HG03103 (cell line): ENCODE measurements around the gene SORL1.
"Not testable (repeated sequence)": the region's sequence is repeated elsewhere in the genome, so short reads cannot be mapped to it uniquely, and the experiment has no call there.

Experiments
- ATAC-seq: cut with Tn5 transposase; IDR thresholded peaks from one replicate; pipeline ENCODE4 v1.9.1; 2021; ENCODE audit warnings: low read depth; ENCODE audit not compliant: unreplicated experiment

SORL1 gene

DNA sequence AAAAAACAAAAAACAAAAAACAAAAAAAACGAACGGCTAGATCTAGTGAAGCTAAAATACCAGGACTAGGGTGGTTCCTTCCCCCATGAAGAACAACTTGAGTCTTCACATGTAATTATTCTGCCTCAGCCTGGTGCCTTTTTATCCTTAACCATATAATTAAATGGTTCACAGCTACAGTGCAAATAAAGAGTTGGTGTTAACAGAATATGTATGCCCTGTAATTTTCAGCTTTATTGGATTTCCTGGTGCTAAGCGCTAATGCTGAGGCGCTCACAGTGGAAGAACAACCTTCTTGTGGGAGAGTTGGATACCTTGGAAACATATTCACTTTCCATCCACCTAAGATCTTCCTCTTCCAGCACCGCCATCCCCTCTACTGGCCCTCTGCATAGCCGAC lies 159.1 kb downstream of the SORL1 start:
- no peak for ATAC-seq

DNA sequence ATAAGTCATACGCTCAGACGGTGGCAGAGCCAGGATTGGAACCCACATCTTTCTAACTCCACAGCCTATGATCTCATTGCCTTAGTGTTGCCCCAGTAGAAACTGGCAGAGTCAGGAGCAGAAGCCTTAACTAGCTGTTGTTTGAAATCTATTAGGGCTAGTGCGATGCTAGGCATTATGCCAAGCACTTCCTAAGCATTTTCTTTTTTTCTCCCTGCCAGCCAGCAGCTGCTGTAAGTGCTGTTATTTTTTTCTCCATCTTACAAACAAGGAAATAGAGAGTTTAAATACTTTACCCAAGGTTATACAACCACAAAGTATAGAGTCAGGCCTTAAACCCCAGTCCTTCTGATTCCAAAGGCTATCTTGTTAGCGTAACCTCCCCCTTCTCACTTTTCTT lies 161.6 kb downstream of the SORL1 start:
- no peak for ATAC-seq

DNA sequence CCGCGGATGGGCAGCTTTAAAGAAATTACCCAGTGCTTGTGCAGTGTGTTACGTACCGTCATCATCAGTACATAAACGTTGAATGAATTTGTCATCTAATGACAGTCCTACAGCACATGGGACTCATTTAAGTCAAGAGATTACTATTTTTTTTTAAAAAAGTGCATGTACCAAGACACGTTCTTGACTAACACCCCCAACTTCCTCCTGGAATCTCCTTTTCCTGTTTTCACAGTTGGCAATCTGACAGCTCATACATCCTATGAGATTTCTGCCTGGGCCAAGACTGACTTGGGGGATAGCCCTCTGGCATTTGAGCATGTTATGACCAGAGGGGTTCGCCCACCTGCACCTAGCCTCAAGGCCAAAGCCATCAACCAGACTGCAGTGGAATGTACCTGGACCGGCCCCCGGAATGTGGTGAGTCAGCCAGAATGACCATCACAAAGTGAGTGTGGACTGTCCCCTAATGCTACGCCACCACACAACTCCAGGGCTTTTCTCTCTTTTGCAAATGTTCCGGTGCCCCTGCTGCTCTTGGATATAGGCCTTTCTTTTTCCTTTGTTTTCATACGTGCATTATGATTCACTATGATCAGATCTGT lies 162.6 kb downstream of the SORL1 start:
- no peak for ATAC-seq

DNA sequence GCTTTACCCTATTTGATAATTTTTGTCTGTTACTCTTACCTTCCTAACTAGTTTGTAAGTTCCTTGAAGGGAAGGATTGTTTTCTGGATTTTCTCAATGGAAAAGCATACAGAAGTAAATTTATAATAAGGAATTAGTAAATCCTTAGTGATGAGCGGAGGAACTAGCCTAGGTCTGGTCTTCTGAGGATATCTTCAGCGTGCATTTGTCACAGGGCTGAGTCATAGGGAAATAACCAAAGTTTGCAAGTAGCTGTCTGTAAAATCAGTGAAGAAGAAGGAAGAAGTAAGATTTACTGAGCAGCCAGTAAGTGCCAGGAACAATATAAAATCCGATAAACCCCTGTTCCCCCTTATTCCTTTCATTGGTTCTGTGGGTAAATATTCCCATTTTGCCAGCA lies 163.4 kb downstream of the SORL1 start:
- ATAC-seq = no peak

DNA sequence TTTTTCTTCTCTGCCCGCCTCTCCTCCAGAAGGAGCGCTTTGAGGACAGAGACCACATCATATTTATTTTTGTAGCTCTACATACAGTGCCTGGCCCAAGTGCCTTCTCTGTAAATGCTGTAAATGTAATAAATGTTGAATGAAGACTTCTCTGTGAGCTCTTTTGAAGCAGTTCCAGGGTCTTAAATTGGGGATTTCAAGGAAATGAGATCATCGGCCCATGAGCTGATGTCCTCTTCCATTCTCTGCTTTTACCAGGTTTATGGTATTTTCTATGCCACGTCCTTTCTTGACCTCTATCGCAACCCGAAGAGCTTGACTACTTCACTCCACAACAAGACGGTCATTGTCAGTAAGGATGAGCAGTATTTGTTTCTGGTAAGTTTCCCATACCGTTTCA lies 166.4 kb downstream of the SORL1 start:
- ATAC-seq = no peak

DNA sequence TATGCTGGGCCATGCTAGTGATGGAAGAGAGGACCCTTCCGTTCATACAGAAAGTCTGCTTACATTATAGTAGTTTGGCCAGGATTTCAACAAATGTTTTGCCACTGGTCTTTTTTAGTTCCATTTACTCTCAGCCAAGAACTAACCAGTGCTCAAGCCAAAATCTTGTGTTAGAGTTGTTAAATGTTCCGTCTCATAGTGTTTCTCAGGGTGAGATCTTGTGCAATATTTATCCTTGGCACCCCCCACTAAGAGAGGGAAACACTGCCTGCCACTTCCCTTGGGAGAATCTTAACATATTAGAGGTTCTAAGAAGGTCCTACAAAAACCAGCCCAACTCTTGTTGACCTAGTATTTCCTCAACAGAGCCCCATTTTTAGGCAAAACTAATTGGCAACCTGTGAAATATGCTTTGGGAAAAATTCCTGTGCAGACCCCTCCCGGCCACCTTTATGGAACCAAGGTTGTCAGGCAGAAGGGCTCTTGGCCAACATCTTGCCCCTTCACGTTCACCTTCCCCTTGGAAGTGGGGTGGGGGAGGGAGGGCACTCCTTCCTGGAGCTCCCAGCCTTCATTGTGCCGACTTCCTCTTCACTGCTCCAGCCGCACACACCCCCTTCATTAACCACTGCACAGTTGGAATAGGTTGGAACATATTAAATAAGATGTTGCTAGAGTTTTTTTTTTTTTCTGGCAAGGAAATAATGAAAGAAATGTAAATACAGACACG lies 173.8 kb downstream of the SORL1 start:
- ATAC-seq = no peak

DNA sequence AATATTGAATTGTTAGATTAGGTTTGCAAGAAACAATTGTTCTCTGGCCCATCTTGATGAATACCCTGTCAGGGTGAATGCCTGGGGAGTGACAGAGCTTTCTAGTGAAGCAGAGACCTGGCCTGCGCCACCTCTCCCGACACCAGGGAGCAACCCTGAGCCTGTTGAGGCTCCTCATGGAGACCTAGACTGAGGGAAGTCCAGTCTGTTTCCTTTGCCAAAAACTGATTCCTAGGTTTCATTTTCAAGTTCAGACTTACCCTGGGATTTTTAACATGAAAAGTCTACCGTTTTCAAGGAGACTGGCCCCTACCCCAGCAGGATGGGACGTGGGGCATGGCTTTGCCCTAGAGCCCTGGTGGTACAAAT lies 174.4 kb downstream of the SORL1 start:
- ATAC-seq = no peak

DNA sequence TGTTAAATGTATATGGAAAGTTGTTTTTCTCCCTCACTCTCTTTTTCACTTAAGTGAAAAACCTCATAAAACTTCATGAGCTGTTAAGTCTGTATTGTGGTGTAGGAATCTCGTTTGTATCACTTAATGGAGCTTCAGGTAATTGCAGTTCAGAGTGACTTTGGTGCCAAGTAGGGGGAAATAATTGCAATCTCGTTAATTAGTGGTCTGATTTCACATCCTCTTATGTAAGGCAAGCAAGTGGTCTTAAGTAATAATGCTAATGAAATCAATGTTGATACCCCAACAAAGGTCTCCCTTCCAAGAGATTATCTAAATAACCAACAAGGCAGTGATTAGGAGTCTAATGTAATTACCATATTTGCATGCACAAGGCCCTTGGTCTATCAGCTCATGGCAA lies 174.9 kb downstream of the SORL1 start:
- no peak for ATAC-seq

DNA sequence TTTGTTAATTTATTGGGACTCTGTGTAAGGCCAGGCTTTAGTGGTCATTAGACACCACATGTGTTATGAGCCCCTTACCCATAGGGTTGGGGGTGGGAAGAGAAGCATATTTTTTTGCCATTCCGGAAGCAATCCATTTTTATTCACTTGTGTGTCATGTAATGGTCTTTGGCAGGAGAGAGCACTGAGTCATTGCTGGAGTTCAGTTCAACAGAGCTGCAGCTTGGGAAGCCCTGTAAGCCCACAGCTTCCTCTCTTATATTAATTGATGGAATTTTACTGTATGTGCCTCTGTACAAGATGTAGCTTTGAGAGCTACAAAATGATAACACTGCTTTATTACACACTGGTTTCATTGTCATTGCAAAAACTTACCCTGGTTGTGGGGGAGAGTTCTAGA lies 177.9 kb downstream of the SORL1 start:
- no peak for ATAC-seq

DNA sequence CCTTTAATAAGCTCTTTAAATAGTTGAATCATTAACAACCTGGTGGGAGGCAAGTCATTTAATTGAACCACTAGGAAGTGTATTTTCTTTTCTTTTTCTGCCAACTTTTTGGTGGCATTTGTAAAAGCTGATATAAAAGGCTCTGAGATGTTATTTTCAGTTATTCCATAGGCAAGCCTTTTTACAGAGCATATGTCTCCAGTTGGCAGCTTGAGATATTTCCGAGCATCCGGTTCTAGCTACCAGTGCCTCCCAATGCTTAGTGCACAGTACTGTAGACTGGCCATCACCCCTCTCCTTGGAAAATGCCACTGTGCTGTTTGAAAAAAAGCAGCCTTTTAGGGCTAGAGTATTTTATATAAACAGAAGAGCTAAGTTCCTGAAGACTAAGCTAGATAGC lies 179.3 kb downstream of the SORL1 start:
- ATAC-seq = no peak

DNA sequence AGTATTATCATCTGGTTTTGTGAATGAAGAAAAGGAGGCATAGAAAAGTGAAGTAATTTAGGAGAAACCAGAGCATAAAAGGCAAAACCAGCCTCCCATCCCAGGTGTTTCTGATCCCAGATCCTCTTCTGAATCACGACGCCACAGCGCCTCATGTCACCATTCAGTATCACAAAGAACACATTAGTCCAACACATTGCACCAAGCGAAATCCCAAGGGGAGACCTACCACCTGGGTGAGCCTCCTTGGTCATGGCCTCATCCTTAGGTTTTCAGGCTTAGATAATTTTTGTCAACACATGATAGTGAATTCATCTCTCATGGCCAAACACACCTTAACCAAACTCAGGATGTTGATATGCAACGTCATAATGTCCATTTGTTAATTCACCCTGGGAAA lies 182.2 kb downstream of the SORL1 start:
- ATAC-seq = no peak

DNA sequence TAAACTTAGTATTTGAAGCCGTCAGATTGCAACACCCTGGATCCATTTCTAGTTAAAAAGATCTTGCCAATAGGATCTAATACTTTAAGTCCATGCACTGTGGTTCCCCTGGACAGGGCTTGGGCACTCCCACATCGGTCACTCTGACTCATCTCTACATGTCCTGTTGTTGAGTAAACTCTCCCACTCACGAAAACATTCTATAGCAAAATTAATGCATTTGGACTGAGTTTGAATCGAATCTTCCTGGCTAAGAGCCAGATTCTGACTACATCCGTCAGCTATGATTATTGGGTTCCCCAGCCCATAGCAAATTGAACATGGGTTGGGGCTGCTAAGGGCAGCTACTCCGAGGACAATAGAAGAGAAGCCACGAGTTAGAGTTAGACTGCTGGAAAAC lies 182.8 kb downstream of the SORL1 start:
- ATAC-seq = no peak

DNA sequence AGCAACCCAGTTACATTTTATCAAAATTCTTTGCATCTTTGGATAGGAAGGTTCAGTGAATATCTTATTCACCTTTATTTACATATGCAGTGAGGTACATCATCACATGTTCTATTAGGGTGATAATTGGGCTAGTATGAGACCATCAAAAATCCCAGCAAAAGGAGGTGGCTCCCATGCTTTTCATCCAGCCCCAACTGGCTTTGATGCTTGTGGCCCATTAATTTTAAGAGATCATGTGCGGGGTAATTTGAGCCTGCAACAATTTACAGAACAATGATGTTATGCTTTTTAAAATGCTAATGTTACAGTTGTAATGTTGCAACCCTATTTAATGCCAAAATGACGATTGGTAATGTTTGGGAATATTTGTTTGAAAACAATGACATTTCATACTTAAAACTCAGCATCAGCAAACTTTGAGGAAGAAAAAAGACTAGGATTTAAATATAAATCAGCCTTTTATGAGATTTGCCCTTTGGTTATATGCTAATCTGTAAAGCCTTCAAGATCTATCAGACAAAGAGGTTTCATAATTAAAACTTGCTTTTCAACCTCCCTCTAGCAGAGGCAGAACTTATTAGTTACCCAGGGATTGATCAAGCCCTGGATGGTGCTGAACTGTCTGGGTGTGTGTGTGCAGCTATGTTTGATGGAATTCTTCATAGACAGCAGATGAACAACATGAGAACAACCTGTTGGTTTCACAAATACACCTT lies 184.1 kb downstream of the SORL1 start:
- ATAC-seq = no peak

DNA sequence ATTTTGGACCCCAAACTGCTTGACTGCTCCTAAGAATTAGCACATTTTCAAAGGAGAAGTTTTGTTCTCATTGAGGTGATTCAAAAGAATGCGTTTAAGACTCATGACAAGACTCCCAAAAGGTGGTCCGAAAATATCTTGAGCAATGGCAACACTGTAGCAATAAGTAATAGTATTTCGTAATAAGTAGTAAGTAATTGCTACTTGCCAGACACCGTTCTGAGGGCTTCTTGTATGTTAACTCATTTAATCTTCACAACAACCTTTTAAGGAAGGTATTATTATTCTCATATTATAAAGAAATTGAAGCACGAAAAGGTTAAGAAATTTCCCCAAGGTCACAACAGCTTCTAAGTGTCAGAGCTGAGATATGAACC lies 184.7 kb downstream of the SORL1 start:
- ATAC-seq = no peak

DNA sequence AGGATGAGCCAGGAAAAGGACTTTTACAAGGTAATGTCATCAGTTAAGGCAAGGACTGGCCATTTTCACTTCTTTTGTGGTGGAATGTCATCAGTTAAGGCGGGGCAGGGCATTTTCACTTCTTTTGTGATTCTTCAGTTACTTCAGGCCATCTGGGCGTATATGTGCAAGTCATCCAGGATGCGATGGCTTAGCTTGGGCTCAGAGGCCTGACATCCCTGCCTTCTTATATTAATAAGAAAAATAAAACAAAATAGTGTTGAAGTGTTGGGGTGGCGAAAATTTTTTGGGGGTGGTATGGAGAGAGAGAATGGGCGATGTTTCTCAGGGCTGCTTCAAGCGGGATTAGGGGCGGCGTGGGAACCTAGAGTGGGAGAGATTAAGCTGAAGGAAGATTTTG lies 185.5 kb downstream of the SORL1 start:
- not testable (repeated sequence) for ATAC-seq

DNA sequence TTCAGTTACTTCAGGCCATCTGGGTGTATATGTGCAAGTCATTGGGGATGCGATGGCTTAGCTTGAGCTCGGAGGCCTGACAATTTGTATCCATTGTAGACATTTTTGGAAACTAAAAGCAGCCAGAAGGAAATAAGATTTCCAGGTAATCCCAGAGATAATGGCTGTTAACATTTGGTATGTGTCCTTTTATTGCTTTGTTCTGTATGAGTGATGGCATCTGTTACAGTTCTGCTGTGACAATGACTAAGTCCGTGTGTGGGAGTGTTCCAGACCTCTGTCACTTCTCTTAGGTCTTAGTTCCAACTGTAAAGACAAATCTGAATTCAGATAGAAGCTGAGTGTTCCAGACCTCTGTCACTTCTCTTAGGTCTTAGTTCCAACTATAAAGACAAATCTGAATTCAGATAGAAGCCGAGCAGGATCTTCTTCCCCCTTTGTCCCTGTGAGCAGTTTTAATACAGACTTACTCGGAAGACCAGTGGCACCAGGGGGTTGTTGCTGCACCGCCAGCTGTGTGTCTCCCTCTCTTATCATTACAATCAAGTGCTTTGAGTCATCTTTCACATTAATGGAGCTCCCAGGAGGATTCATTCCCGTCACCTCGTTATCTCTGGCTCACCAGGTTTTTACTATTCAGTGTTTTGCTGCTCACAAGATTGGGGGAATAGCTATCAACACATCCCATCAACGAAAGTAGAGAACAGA lies 191.5 kb downstream of the SORL1 start:
- ATAC-seq = no peak

DNA sequence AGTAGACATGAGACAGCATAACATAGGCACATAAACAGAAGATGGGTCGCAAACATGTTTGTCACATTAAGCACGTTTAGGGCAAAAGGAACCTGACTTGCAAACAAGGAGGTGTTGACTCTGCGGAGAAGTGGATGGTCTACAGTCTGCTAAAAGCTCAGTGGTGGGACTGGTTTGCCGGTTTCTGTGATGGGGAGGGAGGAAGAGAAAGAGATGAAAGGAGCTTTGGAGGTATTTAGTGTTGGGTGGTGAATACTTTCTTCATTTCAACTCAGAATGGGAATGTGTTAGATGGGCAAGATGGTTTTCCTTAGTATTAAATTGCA lies 192.0 kb downstream of the SORL1 start:
- no peak for ATAC-seq

DNA sequence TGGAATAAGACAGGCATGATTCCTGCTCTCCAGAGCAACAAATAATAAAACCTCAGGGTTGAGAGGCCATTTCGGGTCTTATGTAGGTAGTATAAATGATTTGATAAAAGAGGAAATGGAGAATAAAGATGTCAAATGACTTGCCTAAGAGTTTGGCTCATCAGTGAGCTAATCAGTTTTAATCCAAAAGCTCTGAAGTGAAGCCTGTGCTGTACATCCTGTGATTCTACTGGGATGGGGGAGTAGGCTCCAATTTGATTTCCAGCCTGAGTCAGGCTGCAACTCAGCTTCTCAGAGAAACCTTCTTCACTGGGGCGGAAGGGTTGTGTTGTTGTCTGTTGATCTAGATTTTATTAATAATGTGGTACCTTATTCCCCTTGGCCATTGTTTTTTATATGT lies 192.9 kb downstream of the SORL1 start:
- no peak for ATAC-seq

DNA sequence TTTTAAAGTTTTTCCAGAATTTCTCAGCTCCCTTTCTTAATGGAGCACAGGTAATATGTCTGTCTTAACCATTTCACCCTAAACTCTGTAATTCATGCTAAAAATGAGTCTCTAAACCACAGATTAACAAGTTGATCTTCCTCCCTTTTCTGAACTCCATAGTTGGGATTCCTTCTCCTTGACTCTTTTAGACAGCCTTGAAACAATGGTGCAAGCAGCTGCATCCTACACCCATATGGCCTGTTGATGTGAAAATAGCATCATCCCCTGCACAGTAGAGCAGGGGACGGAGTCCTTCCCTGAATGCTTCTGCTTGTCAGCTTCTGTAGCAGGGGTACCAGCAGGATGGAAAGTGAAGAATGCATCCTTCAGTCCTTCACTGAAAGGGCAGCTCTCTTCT lies 193.5 kb downstream of the SORL1 start:
- no peak for ATAC-seq

DNA sequence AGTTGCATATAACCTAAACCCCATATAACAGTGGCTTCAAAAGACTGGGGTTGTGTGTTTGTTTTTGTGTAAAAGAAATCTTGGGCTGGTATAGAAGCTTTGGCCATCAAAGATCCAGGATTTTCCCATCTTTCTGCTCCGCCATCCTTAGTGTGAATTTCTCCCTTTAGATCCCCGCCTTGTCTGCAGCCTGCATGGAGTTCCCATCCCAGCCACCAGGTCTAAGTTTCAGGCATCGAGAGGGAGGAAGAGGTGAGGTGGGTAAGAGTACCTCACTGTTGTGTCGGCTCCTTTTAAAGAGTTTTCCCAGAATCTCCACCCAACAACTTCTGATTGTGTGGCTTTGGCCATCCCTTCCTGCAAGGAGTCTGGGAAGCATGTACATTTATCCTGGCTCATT lies 196.2 kb downstream of the SORL1 start:
- no peak for ATAC-seq

DNA sequence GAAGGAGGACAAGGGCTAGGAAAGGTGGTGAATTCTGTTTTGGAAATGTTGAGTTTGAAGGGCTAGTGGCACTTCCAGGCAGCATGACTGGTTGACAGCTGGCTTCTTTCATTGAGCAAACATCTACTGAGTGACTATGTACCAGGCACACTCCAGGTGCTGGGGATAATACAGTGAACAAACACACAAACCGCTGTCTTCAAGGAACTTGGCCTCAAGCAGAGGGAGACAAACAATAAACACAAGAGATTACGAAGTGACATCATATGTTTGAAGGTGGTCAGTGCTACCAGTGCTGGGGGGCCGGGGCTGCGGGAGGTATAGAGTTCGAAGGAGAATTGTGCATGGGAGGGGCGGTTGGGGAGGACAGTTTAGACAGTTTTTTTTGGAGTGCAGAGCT lies 197.7 kb downstream of the SORL1 start:
- ATAC-seq = no peak
